ENCODE data around the gene MUC4.
"Not testable (repeated sequence)": the region's sequence is repeated elsewhere in the genome, so short reads cannot be mapped to it uniquely, and the experiment has no call there.

Gene MUC4

DNA sequence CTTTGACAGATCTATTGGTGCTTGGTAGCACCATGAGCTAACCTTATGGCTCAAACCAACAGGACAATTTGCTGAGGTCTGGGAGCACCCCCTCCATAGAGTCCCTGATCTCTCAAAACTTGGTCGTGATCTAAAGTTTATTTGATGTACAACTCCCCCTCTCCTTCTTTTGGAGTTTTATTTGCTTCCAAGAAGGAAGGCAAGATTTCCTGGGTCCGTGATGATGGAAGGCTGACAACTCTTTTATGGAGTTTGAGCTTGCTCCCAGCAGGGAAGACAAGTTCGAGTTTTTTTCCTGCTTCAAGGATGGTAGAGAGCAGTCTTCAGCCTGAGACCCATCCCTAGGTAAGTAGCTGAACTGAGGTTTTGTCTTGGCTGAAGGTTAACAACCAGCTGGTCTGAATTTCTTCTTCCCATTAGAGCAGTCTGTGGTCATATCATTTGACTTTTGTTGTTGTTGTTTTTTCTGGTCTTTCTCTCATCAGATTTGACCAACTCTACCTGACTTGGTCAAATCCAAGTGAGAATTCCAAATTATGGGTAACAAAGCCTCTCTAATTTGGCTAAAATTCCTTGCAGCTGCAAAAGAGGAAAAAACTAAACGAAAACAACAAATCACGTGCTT, 93.8 kb downstream of the MUC4 start:
- no peak for TF ChIP-seq CTCF (IDR thresholded peaks at IDR 0.05; ENCODE audit: insufficient read depth, low read length, missing control alignments)
- no peak for DNase-seq (ENCODE audit: low read depth, low spot score)
- CTCF ChIA-PET: no interaction called here
- POLR2A ChIA-PET: no interaction called here
- H3K4me3 ChIP-seq (ENCODE audit: low read depth, low read length): no peak overlapping the region

DNA sequence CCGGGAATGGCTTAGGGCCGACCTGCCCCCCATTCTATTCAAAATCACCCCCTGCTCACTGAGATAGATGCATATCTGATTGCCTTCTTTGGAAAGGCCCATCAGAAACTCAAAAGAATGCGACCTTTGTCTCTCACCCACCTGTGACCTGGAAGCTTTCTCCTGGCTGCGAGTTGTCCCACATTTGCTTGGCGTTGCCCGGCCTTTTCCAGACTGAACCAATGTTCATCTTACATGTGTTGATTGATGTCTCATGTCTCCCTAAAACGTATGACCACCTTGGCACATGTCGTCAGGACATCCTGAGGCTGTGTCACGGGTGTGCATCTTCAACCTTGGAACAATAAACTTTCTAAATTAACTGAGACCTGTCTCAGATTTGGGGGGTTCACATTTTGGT, 94.3 kb downstream of the MUC4 start:
- H3K4me3 ChIP-seq (ENCODE audit: low read depth, low read length): no peak overlapping the region
- no peak for DNase-seq (ENCODE audit: low read depth, low spot score)
- CTCF ChIA-PET: no interaction called here
- POLR2A ChIA-PET: no interaction called here
- no peak for TF ChIP-seq CTCF (IDR thresholded peaks at IDR 0.05; ENCODE audit: insufficient read depth, low read length, missing control alignments)

- DNase-seq (ENCODE audit: low read depth, low spot score): no peak
- ChIA-PET POLR2A (no interaction called here), CTCF (interaction anchor here (0.7 to 1.4 kb wide), 2 partner anchors 16 to 144 kb away, joined by 3 to 4 read pairs; no protein-coding TSS in a partner anchor)
- TF ChIP-seq CTCF (IDR thresholded peaks at IDR 0.05; ENCODE audit: insufficient read depth, low read length, missing control alignments): no peak
- H3K4me3 ChIP-seq (ENCODE audit: low read depth, low read length): no peak overlapping the region
Observed at GRCh38 chr3:195715583-195716266, 96.0 kb downstream of the MUC4 start.

- CTCF ChIA-PET: interaction anchor here (1.0 to 1.4 kb wide), 2 partner anchors 20 to 145 kb away, joined by 4 to 5 read pairs; no protein-coding TSS in a partner anchor
- TF ChIP-seq CTCF (IDR thresholded peaks at IDR 0.05; ENCODE audit: insufficient read depth, low read length, missing control alignments): no peak
- POLR2A ChIA-PET: no interaction called here
- DNase-seq (ENCODE audit: low read depth, low spot score): no peak
- H3K4me3 ChIP-seq (ENCODE audit: low read depth, low read length): no peak overlapping the region
Observed at GRCh38 chr3:195715134-195715533, 96.6 kb downstream of the MUC4 start.

- POLR2A ChIA-PET: no interaction called here
- TF ChIP-seq CTCF (IDR thresholded peaks at IDR 0.05; ENCODE audit: insufficient read depth, low read length, missing control alignments): no peak
- H3K4me3 ChIP-seq (ENCODE audit: low read depth, low read length): no peak overlapping the region
- DNase-seq (ENCODE audit: low read depth, low spot score): no peak
- CTCF ChIA-PET: interaction anchor here (1.0 to 1.4 kb wide), 2 partner anchors 21 to 145 kb away, joined by 4 to 5 read pairs; no protein-coding TSS in a partner anchor
Observed at GRCh38 chr3:195714380-195715011, 97.2 kb downstream of the MUC4 start.

- CTCF ChIA-PET: not testable (repeated sequence)
Observed at GRCh38 chr3:195713150-195713549, 98.6 kb downstream of the MUC4 start.

DNA sequence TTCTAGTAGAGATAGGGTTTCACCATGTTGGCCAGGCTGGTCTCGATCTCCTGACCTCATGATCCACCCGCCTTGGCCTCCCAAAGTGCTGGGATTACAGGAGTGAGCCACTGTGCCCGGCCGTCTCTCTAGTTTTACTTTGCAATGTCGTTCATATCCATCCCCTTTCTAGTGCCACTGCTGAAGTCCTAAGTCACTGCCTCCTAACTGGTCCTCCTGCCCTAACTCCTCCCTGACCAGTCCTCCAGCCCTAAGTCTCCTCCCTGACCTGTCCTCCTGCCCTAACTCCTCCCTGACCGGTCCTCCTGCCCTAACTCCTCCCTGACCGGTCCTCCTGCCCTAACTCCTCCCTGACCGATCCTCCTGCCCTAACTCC, 99.2 kb downstream of the MUC4 start:
- H3K4me3 ChIP-seq (ENCODE audit: low read depth, low read length); POLR2A ChIA-PET; DNase-seq (ENCODE audit: low read depth, low spot score); CTCF ChIA-PET: not testable (repeated sequence)

More at GRCh38 chr3:195713150-195713549, 98.6 kb downstream of the MUC4 start:
- POLR2A ChIA-PET; DNase-seq (ENCODE audit: low read depth, low spot score); H3K4me3 ChIP-seq (ENCODE audit: low read depth, low read length): not testable (repeated sequence)
